Fibroblast of lung (primary cell): ENCODE measurements around the gene INSYN2B.

Experiments used
- EZH2 ChIP-seq: IDR thresholded peaks from 2 replicates; pipeline ENCODE4 v1.5.1; 2012; ENCODE audit warnings: low read length, control low read depth, mild to moderate bottlenecking; ENCODE audit errors: missing control alignments
- TF ChIP-seq, protein P1 (sequence below), 2 donors: IDR thresholded peaks in 1 of 2; conservative IDR thresholded peaks in 1 of 2; 1 replicate in 1 of 2; 2 replicates in 1 of 2; pipeline ENCODE4 v1.5.1; 2011 to 2012; ENCODE audit warnings: low read length in 2 of 2, control low read depth in 1 of 2, inconsistent platforms in 1 of 2, low read depth in 1 of 2, mild to moderate bottlenecking in 1 of 2

DNA sequence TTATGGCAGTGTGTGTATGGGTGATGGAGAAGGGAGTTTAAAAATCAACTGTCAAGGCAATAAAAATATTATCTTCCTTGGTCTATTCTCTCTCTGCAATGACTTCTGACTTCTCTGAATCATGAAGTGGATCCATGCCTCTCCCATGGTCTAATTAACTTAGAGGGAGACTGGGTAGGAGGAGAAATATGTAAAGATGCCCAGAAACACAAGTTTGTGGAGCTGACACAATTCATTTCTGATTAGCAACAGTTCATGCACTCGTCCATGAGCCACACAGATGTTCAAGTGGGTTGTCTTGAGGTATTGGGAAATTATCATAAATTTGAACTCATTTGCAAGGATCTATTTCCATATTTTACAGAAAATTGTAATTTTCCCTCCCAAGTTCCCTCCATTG is 38.1 kb downstream of the INSYN2B start:
- TF ChIP-seq, protein P1, sequence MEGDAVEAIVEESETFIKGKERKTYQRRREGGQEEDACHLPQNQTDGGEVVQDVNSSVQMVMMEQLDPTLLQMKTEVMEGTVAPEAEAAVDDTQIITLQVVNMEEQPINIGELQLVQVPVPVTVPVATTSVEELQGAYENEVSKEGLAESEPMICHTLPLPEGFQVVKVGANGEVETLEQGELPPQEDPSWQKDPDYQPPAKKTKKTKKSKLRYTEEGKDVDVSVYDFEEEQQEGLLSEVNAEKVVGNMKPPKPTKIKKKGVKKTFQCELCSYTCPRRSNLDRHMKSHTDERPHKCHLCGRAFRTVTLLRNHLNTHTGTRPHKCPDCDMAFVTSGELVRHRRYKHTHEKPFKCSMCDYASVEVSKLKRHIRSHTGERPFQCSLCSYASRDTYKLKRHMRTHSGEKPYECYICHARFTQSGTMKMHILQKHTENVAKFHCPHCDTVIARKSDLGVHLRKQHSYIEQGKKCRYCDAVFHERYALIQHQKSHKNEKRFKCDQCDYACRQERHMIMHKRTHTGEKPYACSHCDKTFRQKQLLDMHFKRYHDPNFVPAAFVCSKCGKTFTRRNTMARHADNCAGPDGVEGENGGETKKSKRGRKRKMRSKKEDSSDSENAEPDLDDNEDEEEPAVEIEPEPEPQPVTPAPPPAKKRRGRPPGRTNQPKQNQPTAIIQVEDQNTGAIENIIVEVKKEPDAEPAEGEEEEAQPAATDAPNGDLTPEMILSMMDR (conservative IDR thresholded peaks at IDR 0.05 in 1 of 2, IDR thresholded peaks at IDR 0.05 in 1 of 2; ENCODE audit: low read depth in 1 of 2, low read length in 2 of 2) = no peak
- no peak for TF ChIP-seq EZH2
